ENCODE results near the gene IRX3.
A peak's percentile ranks its signal among the peaks of the same experiment; 100 is the strongest.

The IRX3 gene

DNA sequence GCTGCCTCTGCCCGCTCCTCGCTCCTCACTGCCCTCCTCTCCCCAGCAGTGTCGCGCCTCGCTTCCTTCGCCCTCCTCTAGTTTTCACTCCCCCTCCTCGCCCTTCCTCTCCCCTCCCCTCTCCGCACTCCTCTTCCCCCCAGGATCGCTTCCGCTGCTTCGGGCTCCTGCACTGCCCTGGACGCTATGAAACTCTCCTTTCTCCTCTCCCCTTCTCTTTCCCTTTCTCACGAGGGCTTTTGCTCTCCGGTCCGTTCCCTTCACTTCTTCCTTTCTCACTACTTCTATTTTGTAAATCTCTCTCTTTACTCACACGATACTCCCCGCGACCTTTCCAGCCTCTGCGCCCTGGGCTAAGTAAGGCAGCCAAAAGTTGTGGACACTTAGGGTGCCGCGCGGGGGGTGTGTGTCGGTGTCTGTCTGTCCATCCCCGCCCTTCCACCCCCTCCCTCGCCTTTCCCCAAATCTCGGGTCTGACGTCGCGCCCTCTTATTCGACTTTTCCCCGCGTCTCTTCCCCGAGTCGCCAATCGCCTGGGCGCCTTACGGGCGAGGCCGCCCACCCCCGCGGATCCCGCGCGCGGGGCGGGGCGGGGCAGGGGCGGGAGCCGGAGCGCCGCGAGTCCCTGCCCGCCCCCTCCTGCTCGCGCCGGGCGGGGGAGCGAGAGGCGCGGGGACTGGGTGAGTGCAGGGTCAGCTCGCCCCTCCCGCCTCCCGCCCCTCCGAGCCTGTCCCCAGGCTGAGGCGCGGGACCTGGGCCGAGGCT lies at the start of gene IRX3:
IRX3 (minus strand) TSS at position 422 of the 765 bp plus-strand sequence. CDS start 737 bp downstream, outside the sequence.
- DNase-seq (ENCODE audit: low read depth): peak; percentile 92

DNA sequence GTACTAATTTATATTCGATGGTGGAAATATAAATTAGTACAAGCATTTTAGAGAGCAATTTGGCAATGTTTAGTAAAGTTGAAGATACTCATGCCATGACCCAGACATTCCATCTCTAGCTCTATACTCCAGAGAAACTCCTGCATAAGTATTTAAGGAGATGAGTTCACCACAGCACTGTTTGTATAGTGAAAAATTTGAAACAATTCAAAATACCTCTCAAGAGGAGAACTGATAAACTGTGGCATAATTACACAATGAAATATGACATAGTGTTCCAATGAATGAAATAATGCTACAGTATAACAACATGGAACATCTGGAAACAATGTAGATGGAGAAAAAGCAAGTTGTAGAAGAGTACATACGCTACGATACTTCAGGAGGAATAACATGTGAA lies 48.6 kb upstream of the IRX3 start:
- no peak for DNase-seq (ENCODE audit: low read depth)

DNA sequence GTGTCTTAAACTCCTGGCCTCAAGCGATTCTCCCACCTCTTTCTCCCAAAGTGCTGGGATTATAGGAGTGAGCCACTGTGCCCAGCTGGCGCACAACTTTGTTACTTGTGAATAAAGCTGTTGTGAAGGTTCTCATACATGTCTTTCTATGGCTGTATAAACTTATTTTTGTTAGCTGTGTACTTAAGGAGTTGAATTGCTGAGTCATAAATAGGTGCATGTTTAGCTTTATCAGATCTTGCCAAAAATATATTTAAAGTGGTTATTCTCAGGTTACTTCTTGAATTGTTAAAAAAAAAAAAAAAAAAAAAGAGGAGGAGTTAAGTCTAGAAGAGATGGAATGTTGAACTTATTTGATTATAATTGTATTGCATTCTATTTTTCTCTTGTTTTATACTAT lies 47.6 kb upstream of the IRX3 start:
- DNase-seq (ENCODE audit: low read depth): no peak

DNA sequence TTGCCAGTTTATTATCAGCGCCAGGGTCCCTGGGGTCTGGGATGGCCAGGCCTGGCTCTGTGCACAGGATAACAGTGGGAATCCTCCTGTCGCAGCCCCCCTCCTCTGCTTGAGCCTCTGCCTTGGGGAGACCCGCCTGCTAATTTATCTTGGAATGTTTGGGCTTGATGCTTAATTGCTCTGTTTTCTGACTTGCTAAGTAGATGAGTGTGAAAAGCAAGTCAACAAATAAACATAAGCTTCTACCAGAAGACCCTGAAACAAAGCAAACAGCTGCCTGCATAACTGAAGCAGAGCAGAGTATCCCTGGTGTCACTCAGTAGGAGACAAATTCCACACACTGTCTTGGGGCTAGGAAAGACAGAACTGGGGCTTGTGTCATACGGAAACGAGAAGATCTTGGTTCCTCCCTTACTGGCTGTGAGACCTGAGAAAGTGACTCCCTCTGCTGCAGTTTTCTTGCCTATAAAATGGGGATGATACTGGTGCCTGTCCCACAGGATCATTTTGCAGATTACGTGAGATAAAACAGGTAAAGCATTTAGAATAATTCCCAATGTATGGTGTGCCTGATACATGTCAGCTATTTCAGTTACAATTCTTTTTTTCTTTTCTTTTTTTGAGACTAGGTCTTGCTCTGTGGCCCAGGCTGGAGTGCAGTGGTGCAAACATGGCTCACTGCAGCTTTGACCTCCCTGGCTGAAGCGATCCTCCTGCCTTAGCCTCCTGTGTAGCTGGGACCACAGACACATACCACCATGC lies 44.8 kb upstream of the IRX3 start:
- no peak for DNase-seq (ENCODE audit: low read depth)

DNA sequence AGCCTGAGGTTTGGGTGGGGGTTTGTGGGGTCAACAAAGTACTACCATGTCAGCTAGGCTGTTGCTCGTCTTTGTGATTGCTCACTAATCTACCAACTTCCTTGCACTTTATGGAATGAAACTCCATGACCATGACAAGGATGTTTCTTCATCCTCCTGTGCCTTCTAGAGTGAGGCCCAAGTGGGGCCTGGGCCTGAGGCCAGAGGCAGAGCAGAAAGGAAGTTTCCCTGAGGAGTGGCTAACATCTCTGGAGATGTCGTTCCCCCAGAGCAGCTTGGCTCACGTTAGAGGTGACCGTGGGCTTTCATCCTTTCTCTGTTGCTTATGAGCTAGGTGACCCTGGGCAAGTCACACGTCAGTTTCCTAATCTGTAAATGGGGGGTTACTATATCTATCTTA lies 41.0 kb upstream of the IRX3 start:
- no peak for DNase-seq (ENCODE audit: low read depth)

DNA sequence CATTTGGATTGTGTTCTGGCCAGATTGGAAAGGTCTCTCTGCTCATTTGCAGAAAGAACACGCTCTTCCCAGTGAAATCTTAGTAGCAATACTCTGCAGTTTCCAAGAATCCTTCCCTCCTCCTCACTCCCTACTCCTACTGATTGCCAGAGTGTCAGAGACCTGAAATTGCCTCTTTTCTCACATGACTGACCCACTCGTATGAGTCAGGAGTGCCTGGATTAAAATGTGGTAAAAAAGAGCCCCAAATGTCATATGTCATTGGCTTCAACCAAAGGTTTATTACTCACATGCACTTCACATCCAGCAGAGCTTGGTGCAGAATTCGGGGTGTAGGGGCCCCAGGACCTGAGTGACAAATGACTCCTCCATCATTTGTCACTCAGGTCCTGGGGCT lies 39.7 kb upstream of the IRX3 start:
- DNase-seq (ENCODE audit: low read depth): peak; percentile 43

DNA sequence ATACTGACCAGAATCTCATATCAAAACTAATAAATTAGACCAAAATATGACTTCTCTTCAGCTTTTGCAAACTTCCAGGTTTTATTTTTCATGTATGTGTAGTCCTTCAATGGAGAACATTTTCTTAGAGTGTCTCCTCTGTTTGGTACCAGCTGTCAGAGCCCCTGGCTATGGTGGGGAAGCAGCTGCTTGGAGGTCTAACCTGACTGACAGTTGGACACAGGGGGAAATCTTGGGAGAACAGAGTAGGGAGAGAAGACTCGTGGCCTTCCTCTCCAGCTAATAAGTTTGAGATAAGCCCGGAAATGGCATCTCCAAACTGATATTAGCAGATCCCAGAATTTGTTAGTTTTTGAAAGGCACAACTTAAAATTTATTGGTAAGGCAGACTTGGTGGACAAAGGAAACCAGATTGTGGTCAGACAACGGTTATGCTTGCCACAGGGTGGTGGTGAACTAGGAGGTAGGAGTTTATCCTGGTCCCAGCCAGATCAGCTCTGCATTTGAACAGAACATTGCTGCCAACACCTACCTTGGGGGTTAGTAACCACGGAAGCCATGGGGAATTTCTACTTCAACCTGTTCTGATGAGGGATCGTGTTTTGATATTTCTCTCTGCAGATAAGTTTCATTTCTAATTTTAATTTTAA lies 39.2 kb upstream of the IRX3 start:
- DNase-seq (ENCODE audit: low read depth): no peak

DNA sequence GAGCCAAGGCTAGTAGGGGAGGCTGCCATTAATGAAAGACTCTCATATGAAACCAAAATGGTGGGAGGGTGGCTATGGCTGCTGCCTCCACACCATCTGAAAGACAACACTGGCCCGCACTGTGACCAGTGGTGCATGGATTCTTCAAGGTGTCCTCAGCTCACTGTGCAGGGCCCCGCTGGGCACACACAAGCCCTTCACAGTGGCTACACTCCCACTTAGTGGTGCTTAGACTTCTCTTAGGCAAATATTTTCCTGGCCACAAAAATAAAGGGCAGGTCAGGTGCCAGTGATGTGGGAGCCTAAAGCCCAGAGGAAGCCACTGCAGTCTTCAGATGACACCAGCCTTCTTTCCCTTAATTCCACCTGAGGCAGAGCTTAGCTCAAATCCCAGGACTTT lies 38.1 kb upstream of the IRX3 start:
- no peak for DNase-seq (ENCODE audit: low read depth)

DNA sequence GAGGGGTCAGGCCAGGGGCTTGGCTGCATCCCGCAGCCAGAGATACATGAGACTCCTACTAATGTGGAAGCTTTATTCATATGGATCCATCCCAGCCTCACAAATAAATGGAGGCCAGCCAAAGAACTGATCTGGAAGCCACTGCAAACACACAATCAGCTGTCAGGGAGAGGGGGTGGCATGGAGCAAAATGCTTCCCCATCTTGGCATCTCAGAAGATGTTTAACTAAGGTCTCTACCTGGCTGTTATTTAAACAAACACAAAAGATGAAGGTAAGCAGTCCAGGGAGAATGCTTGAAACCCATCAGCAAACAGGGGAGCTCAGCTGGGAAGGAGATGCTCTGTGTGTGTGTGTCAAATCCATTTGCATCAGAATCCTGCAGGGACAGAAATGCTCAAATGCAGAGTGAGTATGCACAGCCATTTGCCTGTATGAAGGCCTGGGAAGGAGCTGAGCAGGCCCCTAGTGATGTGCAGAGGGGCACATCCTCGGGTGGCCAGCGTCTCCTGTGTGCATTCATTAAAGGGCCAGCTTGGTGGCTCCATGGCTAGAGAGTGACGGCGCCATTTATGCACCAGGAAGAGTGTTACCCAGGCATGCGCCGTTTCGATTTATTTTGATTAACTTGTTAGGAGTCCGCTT lies 34.2 kb upstream of the IRX3 start:
- DNase-seq (ENCODE audit: low read depth): no peak

DNA sequence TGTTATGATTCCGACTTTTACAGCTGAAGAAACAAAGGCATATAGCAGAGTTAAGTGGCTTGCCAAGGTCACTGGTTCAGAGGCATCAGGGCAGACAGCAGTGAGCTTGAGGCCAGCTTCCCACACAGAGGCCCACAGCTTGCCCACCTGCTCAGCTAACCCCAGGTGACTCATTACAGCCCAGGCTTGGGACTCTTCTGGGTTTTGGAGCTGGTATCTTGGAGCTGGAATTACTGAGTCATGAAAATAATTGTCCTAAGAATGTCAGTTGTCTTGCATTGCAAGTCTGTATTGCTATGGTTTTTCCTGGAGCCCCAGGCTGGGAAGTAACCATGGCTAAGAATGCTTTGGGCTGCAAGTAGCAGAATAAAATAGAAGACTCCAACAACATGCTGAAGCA lies 32.4 kb upstream of the IRX3 start:
- no peak for DNase-seq (ENCODE audit: low read depth)

DNA sequence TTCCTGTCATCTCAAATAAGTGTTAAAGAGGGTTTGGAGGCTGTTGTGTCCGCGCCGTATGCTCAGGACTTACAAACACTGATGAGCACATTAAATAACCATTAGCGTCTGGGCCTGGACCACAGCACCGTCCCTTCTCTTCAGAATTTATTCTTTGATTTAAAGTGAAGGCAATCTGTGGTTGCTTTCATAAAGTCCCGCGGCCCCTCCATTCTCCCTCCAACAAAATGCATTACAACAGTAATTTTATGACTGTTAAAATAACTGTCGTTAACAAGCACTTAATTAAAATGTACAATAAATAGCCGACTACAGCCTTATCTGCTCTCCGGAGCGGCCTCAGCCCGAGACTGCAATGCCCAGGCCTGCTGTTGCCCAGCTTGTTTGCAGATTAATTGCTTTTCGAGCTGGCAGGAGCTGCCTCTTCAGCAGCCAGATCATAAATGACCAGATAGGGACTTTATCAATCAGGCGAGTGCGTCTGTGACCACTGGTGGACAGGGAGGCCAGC lies 30.6 kb upstream of the IRX3 start:
- DNase-seq (ENCODE audit: low read depth): no peak

DNA sequence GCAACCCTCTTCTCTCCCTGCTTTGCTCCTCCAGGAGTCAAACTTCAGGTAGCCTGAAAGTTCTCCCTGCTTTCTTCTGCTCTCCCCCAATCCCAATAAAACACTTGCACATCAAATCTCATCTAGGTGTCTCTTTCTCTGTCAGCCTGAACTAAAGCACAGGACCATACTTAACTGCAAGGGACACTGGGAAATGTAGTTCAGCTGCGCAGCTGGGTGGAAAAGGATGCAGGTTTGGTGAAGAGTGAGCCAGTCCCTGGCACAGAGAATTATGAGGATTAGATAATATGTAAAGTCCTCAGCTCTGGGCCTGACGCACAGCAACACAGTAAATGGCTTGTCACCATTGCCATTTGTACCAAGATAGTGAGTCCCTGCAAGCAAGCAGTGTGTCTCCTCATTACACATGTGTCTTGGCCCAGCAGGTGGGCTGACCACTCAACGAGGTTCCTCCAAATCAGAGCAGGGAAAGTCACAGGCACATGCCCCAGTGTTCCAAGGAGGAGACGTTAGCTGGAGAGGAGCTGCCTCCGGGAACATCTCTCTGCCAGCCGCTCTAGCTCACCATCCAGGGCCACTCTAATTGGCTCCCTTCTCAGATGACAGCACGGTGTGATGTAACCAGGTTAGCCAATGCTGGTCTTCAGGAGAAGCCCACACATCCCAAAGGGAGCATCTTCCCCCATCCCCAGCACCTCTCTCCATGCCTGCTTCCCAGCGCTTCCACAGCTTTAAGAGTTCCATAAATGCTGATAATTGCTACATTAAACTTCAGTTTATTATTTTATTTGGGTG lies 29.7 kb upstream of the IRX3 start:
- no peak for DNase-seq (ENCODE audit: low read depth)

DNA sequence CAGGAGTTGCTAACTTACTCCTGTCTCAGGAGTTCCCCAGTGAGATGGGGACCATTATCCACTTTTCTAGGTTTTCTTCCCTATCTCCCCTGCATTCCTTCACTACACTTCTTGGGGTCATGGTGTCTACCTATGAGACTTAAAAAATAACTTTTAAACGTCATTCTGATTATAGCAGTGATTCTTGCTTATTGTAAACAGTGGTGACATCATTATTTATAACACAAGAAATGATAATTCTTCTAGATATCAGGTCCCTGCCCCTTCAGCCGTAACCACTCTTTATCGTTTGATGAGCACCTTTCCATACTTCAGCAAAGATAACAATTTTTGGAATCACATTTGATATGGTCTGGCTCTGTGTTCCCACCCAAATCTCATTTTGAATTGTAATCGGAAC lies 27.2 kb upstream of the IRX3 start:
- no peak for DNase-seq (ENCODE audit: low read depth)

DNA sequence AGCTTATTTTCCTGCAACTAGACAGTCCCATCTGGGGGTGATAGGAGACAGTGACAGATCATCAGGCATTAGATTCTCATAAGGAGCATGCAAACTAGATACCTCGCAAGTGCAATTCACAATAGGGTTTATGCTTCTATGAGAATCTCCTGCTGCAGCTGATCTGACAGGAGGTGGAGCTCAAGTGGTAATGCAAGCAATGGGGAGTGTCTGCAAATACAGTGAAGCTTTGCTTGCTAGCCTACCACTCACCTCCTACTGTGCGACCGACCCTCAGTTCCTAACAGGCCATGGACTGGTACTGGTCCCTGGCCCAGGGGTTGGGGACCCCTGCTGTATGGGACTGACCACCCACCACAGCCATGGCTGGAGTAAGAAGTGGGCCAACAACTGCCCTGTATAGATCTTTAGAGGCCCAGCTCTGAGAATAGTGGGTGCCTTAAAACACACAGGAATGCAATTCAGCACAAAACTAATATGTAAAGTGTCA lies 26.0 kb upstream of the IRX3 start:
- no peak for DNase-seq (ENCODE audit: low read depth)

DNA sequence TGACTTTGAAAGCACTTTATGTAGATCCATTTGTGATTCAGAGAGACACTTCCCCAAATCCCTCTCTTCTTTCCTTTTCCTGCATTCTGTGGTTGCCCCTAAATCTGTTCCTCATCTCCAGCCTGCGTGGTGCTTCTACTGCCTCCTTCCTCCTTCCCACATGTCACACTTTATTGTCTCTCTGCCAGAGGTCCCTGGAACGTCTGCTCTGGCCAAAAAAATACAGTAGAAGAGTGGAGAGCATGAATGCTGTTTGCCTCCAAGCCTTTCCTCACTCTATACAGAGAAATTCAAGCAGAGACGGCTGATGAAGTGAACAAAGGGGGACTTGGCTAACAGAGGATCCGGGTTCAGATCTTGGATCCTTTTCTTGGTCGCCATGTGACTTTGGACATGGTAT lies 22.8 kb upstream of the IRX3 start:
- no peak for DNase-seq (ENCODE audit: low read depth)

DNA sequence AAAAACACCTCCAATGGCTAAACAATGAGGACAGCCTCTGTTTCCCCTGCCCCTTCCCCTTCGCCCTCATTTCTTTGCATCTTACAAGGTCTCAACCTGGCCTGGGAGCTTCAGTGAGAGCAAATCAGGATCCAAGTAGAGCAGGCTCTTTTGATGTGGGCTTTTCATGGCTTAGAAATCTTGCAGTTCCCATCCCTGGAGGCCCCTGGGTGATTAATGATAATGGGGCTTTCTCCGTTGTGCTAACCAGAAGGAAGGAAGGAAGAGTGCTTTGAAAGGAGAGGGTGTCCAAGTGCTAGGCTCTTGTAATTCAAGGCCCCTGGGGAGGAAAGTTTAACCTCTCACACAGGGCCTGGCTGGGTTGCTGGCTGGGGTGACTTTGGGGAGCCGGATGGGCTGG lies 18.5 kb upstream of the IRX3 start:
- DNase-seq (ENCODE audit: low read depth): no peak

DNA sequence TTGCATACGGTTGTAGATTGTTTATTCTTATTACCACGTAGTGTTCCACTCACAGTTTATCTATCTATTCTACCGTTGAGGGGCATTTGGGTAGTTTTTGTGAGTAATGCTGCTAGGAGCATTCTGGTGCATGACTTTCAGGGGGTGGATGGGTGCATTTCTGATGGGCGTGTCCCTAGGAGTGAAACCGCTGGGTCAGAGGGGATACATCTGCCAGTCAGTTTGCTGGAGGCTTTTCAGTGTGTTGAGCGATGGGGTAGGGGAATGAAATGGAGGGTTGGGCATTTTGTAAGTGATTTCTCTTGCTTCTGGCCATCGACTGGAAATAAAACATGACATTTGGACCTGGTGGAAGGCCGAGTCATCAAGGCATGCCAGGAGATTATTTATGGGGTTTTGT lies 17.0 kb upstream of the IRX3 start:
- no peak for DNase-seq (ENCODE audit: low read depth)

DNA sequence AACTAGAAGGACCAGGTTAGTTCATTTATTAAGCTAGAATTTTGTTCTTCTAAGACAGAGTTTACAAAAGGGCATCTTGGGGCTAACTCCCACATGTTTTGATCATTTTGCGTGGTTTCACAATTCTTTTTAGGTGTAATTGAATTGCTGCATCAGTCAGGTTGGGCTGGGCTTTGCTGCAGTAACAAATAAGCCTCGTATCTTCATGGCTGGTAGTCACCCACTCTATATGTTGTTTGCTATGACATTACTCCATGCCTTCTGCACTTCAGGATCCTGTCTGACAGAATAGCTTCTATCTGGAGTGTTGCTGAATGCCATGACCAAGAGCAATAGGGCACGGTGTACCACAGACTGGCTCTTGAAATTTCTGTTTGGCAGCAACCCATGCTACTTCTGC lies 10.6 kb upstream of the IRX3 start:
- DNase-seq (ENCODE audit: low read depth): no peak

DNA sequence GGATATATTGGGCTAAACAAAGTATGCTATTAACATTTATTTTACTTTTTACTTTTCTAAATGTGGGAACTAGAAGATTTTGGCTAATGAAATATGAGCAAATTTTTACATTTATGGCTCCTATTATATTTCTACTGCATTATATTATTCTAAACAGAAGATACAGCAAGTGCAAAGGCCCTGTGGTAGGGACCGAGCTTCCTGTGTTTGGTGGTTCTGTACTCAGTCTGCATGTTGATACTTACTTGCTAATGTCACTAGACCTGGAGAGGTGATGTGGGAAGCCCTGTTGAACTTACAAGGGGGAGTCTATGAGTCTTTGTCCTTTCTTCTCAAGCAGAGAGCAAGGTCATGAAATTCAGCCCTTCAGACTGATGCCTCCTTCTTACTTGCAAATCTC lies 10.0 kb upstream of the IRX3 start:
- no peak for DNase-seq (ENCODE audit: low read depth)

DNA sequence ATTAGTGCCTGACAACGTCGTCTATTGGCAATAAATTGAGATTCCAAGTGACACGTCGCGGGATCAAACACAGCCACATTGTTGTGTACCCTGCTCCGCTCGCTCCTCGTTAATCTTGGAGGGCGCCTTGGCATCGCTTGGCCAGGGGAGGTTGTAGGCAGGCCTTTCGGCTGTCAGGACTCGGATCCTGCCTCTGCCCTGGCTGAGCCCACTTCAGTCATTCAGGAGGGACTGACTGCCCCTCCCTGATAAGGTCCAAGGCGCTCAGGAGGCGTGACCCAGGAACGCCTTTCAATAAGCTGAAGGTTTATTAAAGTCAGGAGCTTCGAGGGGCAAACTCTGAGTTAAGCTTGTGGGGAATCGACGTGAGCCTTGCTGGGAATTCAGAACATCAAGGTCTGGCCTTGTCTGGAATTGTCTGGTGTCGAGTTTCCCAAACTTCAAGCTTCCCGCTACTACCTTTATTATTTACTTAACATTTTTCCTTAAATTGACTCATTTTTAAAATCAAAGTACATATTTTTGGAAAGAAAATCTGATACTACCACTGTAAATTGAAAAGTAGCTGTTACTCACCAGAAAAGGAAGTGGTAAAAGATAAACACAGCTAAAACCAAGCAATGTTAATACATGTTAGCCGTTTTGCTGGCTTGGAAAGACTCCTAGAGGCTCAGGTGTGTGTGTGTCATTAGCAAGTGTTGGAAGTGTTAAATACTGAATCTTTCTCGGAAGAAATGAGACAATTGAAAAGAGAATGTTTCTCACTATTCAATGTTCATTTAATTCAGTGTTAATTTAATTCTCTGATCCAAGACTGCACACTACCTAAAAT lies 5.3 kb upstream of the IRX3 start:
- DNase-seq (ENCODE audit: low read depth): peak; percentile 33

Data from iris pigment epithelial cell (primary cell).